ENCODE results near the gene ARHGAP29. TPM values are rescaled to one million over a fixed set of nuclear protein-coding genes. Genes with fewer than 3 reads are reported as not detected.
"Not testable (repeated sequence)": the region's sequence is repeated elsewhere in the genome, so short reads cannot be mapped to it uniquely, and the experiment has no call there.

ARHGAP29 gene
- total and polyA plus RNA-seq, 2 of the 4 experiments (the other 2 are of a cell fraction): 19.1 to 30.3 TPM

- no peak overlapping the region for H2AK9ac ChIP-seq (replicated peaks; ENCODE audit: low read depth, low read length, poor library complexity)
- H3K9me1 ChIP-seq (ENCODE audit: insufficient read depth, low read length): no peaks in the 10 kb centered on the region
- no peak overlapping the region for H2BK15ac ChIP-seq (ENCODE audit: low read depth, low read length)
- H3K9ac ChIP-seq (ENCODE audit: low read depth, low read length): no peak overlapping the region
- dilution Hi-C loops (cut with HindIII; ENCODE audit: low sequenced_read_pairs, unreplicated experiment) (no loop called here), intact Hi-C loops (cut with micrococcal nuclease) (no loop called here), in situ Hi-C loops (cut with MboI; ENCODE audit: low sequenced_read_pairs) (no loop called here)
- BruUV-seq (replicated peaks): no TSS peak
- DNase-seq (no peak), ATAC-seq (ENCODE audit: low read depth) (no peak)
- no peak overlapping the region for H4K91ac ChIP-seq (ENCODE audit: insufficient read depth, low read depth, low read length)
- no peak overlapping the region for H2BK20ac ChIP-seq (ENCODE audit: low read depth, low read length)
- no peaks in the 10 kb centered on the region for H3K27me3 ChIP-seq (ENCODE audit: control insufficient read depth, insufficient read depth, low read length)
- H3K23ac ChIP-seq (ENCODE audit: low read depth, low read length): no peak overlapping the region
- H3K9me3 ChIP-seq (ENCODE audit: control insufficient read depth, insufficient read depth, low read length): no peaks in the 10 kb centered on the region
- no CpG with 5 or more reads among the region's 1 CpG for WGBS, 2 experiments (ENCODE audit: extremely low coverage in 2 of 2, insufficient read length in 1 of 2)
- H3K36me3 ChIP-seq (ENCODE audit: control insufficient read depth, insufficient read depth, low read length): no peaks in the 10 kb centered on the region
- no peak overlapping the region for H3K14ac ChIP-seq (replicated peaks; ENCODE audit: low read depth, low read length)
- no peak overlapping the region for H3K27ac ChIP-seq (ENCODE audit: insufficient read depth, low read length)
- H3K4ac ChIP-seq (ENCODE audit: low read depth, low read length): no peak overlapping the region
- no peak overlapping the region for H3K56ac ChIP-seq (ENCODE audit: extremely low read depth, insufficient read depth, low read length)
- no peak overlapping the region for H2BK5ac ChIP-seq (ENCODE audit: low read depth, low read length, poor library complexity, severe bottlenecking)
- H4K20me1 ChIP-seq (ENCODE audit: insufficient read depth, low read length): no peaks in the 10 kb centered on the region
- H4K8ac ChIP-seq (ENCODE audit: low read depth in 2 of 2, low read length in 2 of 2): no peak overlapping the region
- no peak overlapping the region for H3K18ac ChIP-seq (ENCODE audit: low read depth, low read length)
- H2BK120ac ChIP-seq (ENCODE audit: low read depth, low read length): no peak overlapping the region
- H4K5ac ChIP-seq (ENCODE audit: low read depth, low read length): no peak overlapping the region
- H3K79me1 ChIP-seq (ENCODE audit: low read depth in 1 of 2, low read length in 2 of 2): no peaks in the 10 kb centered on the region
- TF ChIP-seq, protein P1, sequence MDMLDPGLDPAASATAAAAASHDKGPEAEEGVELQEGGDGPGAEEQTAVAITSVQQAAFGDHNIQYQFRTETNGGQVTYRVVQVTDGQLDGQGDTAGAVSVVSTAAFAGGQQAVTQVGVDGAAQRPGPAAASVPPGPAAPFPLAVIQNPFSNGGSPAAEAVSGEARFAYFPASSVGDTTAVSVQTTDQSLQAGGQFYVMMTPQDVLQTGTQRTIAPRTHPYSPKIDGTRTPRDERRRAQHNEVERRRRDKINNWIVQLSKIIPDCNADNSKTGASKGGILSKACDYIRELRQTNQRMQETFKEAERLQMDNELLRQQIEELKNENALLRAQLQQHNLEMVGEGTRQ (IDR thresholded peaks at IDR 0.05; ENCODE audit: low read depth, low read length): no peak
- TF ChIP-seq CHD1 (IDR thresholded peaks at IDR 0.05; ENCODE audit: low read depth, low read length) (no peak), POLR2A (IDR thresholded peaks at IDR 0.05; ENCODE audit: low read depth, low read length) (no peak), ELK1 (IDR thresholded peaks at IDR 0.05; ENCODE audit: borderline replicate concordance, low read depth, low read length) (no peak), RCOR1 (IDR thresholded peaks at IDR 0.05; ENCODE audit: insufficient replicate concordance, low read length) (no peak), MXI1 (IDR thresholded peaks at IDR 0.05; ENCODE audit: borderline replicate concordance, low read depth, low read length) (no peak)
- H2AFZ ChIP-seq (replicated peaks; ENCODE audit: low read length, poor library complexity): no peak overlapping the region
- CTCF ChIA-PET: no interaction called here
- H3K4me1 ChIP-seq (ENCODE audit: control insufficient read depth, insufficient read depth, low read length): no peaks in the 10 kb centered on the region
- no peak overlapping the region for H2AK5ac ChIP-seq (ENCODE audit: low read depth, low read length)
- H3K4me2 ChIP-seq (ENCODE audit: low read depth, low read length): no peak overlapping the region
- no peak overlapping the region for H3K4me3 ChIP-seq (ENCODE audit: insufficient read depth, low read depth, low read length)
- POLR2A ChIA-PET (ENCODE audit: unreplicated experiment): no interaction called here
These were observed 84.3 kb downstream of the ARHGAP29 start for GRCh38 chr1:94153133-94153532.

- in situ Hi-C loops (cut with MboI; ENCODE audit: low sequenced_read_pairs); H2BK20ac ChIP-seq (ENCODE audit: low read depth, low read length); H4K20me1 ChIP-seq (ENCODE audit: insufficient read depth, low read length); H3K14ac ChIP-seq (replicated peaks; ENCODE audit: low read depth, low read length); H2BK15ac ChIP-seq (ENCODE audit: low read depth, low read length); H3K4ac ChIP-seq (ENCODE audit: low read depth, low read length); H2AK9ac ChIP-seq (replicated peaks; ENCODE audit: low read depth, low read length, poor library complexity); H3K56ac ChIP-seq (ENCODE audit: extremely low read depth, insufficient read depth, low read length); H3K9ac ChIP-seq (ENCODE audit: low read depth, low read length); H3K36me3 ChIP-seq (ENCODE audit: control insufficient read depth, insufficient read depth, low read length); H3K23ac ChIP-seq (ENCODE audit: low read depth, low read length); dilution Hi-C loops (cut with HindIII; ENCODE audit: low sequenced_read_pairs, unreplicated experiment); H3K4me2 ChIP-seq (ENCODE audit: low read depth, low read length); H3K18ac ChIP-seq (ENCODE audit: low read depth, low read length); H4K91ac ChIP-seq (ENCODE audit: insufficient read depth, low read depth, low read length); POLR2A ChIA-PET (ENCODE audit: unreplicated experiment); intact Hi-C loops (cut with micrococcal nuclease); H2BK5ac ChIP-seq (ENCODE audit: low read depth, low read length, poor library complexity, severe bottlenecking); H4K8ac ChIP-seq (ENCODE audit: low read depth in 2 of 2, low read length in 2 of 2); H4K5ac ChIP-seq (ENCODE audit: low read depth, low read length); H3K4me1 ChIP-seq (ENCODE audit: control insufficient read depth, insufficient read depth, low read length); H3K9me3 ChIP-seq (ENCODE audit: control insufficient read depth, insufficient read depth, low read length); CTCF ChIA-PET; H2BK120ac ChIP-seq (ENCODE audit: low read depth, low read length); H3K9me1 ChIP-seq (ENCODE audit: insufficient read depth, low read length); BruUV-seq (replicated peaks); H3K27me3 ChIP-seq (ENCODE audit: control insufficient read depth, insufficient read depth, low read length); H2AFZ ChIP-seq (replicated peaks; ENCODE audit: low read length, poor library complexity); H3K4me3 ChIP-seq (ENCODE audit: insufficient read depth, low read depth, low read length); DNase-seq; H3K27ac ChIP-seq (ENCODE audit: insufficient read depth, low read length); H3K79me1 ChIP-seq (ENCODE audit: low read depth in 1 of 2, low read length in 2 of 2); H2AK5ac ChIP-seq (ENCODE audit: low read depth, low read length); ATAC-seq (ENCODE audit: low read depth): not testable (repeated sequence)
These were observed 88.2 kb downstream of the ARHGAP29 start for GRCh38 chr1:94149166-94149565.

Measured in IMR-90 (cell line).